Activated naive CD4-positive, alpha-beta T cell treated with anti-CD3 and anti-CD28 coated beads, Interleukin-2, amount 10 ng/mL, durations not matched to agents 7 days and 5 days (primary cell): ENCODE results near the gene SLC35G6.
"Not testable (repeated sequence)": the region's sequence is repeated elsewhere in the genome, so short reads cannot be mapped to it uniquely, and the experiment has no call there.

Experiments
- CTCF ChIA-PET: fragments of 350-600 bp; sonication (Branson Sonifier 250); formaldehyde crosslinking; loops from one replicate; lab custom pipeline; 2021; ENCODE audit warnings: antibody characterized with exemption; lab: Charles Lee
- DNase-seq: peaks from one replicate; pipeline ENCODE4 v3.0.0-alpha.2; 2020
- H3K27ac Mint-ChIP-seq: one replicate; pipeline ENCODE4 v1.8.0; 2021; ENCODE audit warnings: mild to moderate bottlenecking, moderate library complexity, mixed read lengths
- H3K27me3 Mint-ChIP-seq: one replicate; pipeline ENCODE4 v1.8.0; 2021; ENCODE audit warnings: mild to moderate bottlenecking, mixed read lengths
- H3K36me3 Mint-ChIP-seq: one replicate; pipeline ENCODE4 v1.8.0; 2021; ENCODE audit warnings: mixed read lengths
- H3K4me1 Mint-ChIP-seq: one replicate; pipeline ENCODE4 v1.8.0; 2021; ENCODE audit warnings: mixed read lengths
- H3K4me3 Mint-ChIP-seq: one replicate; pipeline ENCODE4 v1.8.0; 2021; ENCODE audit warnings: mild to moderate bottlenecking, moderate library complexity, mixed read lengths
- H3K9me3 Mint-ChIP-seq: one replicate; pipeline ENCODE4 v1.8.0; 2021; ENCODE audit warnings: mixed read lengths

The SLC35G6 gene

DNA sequence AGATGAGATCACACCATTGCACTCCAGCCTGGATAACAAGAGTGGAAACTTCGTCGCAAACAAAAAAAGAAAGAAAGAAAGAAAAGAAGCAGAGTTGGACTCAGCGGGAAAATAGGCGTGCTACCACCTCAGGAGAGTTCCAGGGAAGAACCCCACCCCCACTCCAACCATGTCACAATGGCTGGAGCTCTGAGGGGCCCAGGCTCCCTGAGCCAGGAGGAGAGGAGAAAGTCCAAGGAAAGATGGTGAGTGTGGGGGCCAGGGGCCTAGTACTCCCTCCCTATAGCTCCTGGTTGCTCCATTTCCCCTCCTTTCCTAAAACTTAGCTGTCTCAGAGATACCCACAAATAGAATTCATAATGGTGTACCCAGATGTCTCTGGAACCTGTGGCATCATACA, at the start of gene SLC35G6:
TSS of gene SLC35G6 (plus strand) at position 172 of the 400 bp plus-strand sequence. CDS start at position 243, 71 bp downstream.
- not testable (repeated sequence) for DNase-seq, H3K9me3 Mint-ChIP-seq, H3K27me3 Mint-ChIP-seq
- peak within 1 kb of the TSS; percentile 95 for H3K27ac Mint-ChIP-seq
- H3K4me3 Mint-ChIP-seq: peak within 1 kb of the TSS; percentile 90
- H3K36me3 Mint-ChIP-seq: peaks cover 24% of the 10 kb centered on the region
- H3K4me1 Mint-ChIP-seq: peaks cover 75% of the 10 kb centered on the region
- CTCF ChIA-PET: interaction anchor here (3.9 kb wide), 1 partner anchor 45 kb away, joined by 19 read pairs; the partner anchor contains the start of gene TMEM102

DNA sequence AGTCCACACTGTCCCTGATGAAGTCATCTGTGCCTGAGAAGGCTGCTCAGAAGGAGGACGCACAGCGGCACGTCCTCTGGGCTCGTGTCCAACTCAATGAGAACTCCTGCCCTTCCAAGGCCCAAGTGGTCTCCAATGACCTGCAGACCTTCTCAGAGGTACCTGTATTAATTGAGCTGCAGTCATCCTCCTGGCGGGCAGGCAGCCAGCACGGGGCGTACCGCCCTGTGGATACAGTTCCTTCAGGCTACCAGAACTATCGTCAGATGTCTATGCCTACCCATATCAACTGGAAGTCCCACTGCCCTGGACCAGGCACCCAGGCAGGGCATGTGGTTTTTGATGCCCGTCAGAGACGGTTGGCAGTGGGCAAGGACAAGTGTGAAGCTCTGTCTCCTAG, 49.0 kb upstream of the SLC35G6 start:
- CTCF ChIA-PET: interaction anchor here (1.3 kb wide), 1 partner anchor 77 kb away, joined by 4 read pairs; the partner anchor contains the start of gene TMEM95
- H3K9me3 Mint-ChIP-seq: no peaks in the 10 kb centered on the region

DNA sequence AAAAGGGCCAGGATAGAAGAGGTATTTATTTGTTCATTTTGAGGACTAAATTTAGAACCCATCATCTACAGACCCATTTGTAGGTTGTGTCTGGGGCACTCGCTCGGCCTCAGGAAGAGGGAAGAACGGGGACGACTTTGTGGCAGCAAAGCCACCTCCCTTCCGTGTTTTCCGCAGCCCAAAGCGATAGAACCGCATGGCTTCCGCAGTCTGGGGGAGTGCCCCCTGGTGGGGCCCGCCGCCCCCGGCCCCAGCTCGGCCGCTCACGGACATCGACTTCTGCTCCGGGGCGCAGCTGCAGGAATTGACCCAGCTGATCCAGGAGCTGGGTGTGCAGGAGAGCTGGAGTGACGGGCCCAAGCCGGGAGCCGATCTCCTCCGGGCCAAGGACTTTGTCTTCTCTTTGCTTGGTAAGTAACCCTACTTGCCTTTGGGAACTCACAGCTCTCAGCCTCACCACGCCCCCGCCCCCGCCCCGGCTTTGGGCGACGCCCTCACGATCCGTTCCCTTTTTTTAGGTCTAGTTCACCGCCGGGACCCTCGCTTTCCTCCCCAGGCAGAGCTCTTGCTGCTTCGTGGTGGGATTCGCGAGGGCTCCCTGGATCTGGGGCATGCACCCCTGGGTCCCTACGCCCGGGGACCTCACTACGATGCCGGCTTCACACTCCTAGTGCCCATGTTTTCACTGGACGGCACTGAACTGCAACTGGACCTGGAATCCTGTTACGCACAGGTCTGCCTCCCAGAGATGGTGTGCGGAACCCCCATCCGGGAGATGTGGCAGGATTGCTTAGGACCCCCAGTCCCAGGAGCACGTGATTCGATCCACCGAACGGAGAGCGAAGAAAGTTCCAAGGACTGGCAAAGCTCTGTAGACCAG, 45.3 kb upstream of the SLC35G6 start:
- CTCF ChIA-PET: interaction anchor here (0.9 to 4.3 kb wide), 29 partner anchors 8 to 251 kb away, joined by 3 to 56 read pairs (median 6); partner anchors contain the start of genes ACAP1, CHRNB1, MPDU1 and PLSCR3

More for the DNA sequence above, 49.0 kb upstream of the SLC35G6 start:
- Mint-ChIP-seq H3K36me3 (peaks cover 5% of the 10 kb centered on the region), H3K27ac (no peak overlapping the region), H3K4me3 (no peak overlapping the region), H3K27me3 (peaks cover 5% of the 10 kb centered on the region), H3K4me1 (peaks cover 23% of the 10 kb centered on the region)
- DNase-seq: no peak

DNA sequence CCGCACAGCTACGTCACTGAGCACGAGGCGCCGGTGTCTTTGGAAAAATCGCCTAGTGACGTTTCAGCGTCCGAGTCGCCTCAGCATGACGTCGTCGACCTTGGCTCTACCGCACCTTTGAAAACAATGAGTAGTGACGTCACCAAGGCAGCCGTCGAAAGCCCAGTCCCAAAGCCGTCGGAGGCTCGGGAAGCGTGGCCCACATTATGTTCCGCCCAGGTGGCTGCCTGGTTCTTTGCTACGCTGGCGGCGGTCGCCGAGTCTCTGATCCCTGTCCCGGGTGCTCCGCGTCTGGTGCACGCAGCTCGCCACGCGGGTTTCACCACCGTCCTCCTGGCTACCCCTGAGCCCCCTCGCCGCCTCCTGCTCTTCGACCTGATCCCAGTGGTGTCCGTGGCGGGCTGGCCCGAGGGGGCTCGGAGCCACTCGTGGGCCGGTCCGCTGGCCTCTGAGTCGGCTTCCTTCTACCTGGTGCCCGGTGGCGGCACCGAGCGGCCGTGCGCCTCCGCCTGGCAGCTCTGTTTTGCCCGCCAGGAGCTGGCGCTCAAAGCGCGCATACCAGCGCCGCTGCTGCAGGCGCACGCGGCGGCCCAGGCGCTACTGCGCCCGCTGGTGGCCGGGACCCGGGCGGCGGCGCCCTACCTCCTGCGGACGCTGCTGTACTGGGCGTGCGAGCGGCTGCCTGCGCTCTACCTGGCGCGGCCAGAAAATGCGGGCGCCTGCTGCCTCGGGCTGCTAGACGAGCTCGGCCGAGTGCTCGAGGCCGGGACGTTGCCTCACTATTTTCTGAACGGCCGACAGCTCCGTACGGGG, 44.5 kb upstream of the SLC35G6 start:
- H3K27me3 Mint-ChIP-seq: peaks cover 42% of the 10 kb centered on the region
- peaks cover 52% of the 10 kb centered on the region for H3K4me1 Mint-ChIP-seq
- H3K27ac Mint-ChIP-seq: peak overlapping the region; percentile 97
- CTCF ChIA-PET: interaction anchor here (0.7 to 4.3 kb wide), 32 partner anchors 7 to 250 kb away, joined by 3 to 56 read pairs (median 5); partner anchors contain the start of genes ACAP1, CHRNB1, MPDU1 and PLSCR3
- peak overlapping the region; percentile 94 for H3K4me3 Mint-ChIP-seq
- peak; percentile 86 for DNase-seq
- no peaks in the 10 kb centered on the region for H3K9me3 Mint-ChIP-seq
- H3K36me3 Mint-ChIP-seq: peaks cover 24% of the 10 kb centered on the region

More for the DNA sequence above, 45.3 kb upstream of the SLC35G6 start:
- H3K4me1 Mint-ChIP-seq: peaks cover 51% of the 10 kb centered on the region
- H3K4me3 Mint-ChIP-seq: peak overlapping the region; percentile 94
- no peaks in the 10 kb centered on the region for H3K9me3 Mint-ChIP-seq
- peaks cover 22% of the 10 kb centered on the region for H3K36me3 Mint-ChIP-seq
- H3K27me3 Mint-ChIP-seq: peaks cover 34% of the 10 kb centered on the region
- H3K27ac Mint-ChIP-seq: peak overlapping the region; percentile 97
- peak; percentile 79 for DNase-seq

DNA sequence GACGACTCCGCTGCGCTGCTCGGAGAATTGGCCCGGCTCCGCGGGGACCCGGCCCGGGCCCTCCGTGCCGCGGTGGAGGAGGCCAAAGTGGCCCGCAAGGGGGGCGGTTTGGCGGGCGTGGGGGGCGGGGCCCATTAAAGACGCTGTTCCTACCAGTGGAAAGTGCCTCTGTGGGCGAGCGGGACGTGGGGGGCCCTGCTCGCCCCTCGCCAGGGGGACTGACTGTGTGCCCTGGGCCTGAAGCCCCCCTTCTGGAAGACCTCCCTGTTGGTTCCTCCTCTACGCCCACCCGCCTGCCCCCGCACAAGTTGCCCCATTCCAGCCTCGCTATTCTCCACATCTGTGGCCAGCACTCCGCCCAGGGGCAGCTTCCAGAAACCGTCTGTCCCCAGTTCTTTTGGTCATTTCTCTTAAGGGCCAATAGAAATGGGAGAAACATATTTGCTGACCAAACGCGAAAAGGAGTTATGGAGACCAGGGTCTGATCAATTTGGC, 43.8 kb upstream of the SLC35G6 start:
- no peak for DNase-seq
- Mint-ChIP-seq H3K4me1 (peaks cover 52% of the 10 kb centered on the region), H3K9me3 (no peaks in the 10 kb centered on the region), H3K36me3 (peaks cover 26% of the 10 kb centered on the region), H3K27ac (no peak overlapping the region), H3K27me3 (peaks cover 49% of the 10 kb centered on the region), H3K4me3 (peak overlapping the region; percentile 94)
- CTCF ChIA-PET: interaction anchor here (0.7 to 4.3 kb wide), 24 partner anchors 8 to 250 kb away, joined by 3 to 56 read pairs (median 6); partner anchors contain the start of genes ACAP1, MPDU1, PLSCR3 and SLC2A4

DNA sequence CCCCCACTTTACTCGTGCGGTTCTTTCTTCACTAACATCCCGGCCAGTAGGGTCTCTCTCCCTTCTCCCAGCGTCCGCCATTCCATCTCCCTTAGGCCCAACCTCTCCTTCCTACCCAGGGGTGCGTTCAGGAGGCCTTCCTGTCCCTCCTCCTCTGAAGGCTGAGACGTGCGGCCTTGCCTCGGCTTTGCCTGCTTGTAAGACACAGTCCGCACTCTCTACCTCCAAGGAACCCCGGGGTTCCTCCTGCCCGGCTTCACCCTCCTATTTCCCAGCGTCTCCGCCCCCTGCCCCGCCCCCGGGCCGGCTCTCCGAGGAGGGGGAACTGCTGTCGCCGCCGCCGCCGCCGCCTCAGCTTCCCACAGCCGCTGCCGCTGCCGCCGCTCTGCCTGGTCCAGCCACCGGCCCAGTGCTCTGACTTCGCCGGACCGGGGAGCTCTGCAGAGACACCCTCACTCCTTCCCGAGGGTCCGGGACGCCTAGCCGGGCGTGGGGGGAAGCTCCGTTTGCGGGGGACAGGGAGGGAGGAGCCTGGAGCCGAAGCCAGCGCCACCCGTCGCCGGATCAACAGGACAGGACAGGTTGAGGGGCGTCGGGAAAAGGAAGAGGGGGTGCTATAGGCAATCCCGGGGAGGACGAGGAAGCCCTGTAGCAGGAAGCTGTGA, 43.2 kb upstream of the SLC35G6 start:
- no peaks in the 10 kb centered on the region for H3K9me3 Mint-ChIP-seq
- peaks cover 26% of the 10 kb centered on the region for H3K36me3 Mint-ChIP-seq
- CTCF ChIA-PET: interaction anchor here (1.2 to 4.3 kb wide), 3 partner anchors 40 to 122 kb away, joined by 3 to 56 read pairs (median 8); partner anchors contain the start of gene TMEM95
- H3K27ac Mint-ChIP-seq: peak overlapping the region; percentile 90
- DNase-seq: peak; percentile 84
- peaks cover 55% of the 10 kb centered on the region for H3K27me3 Mint-ChIP-seq
- H3K4me3 Mint-ChIP-seq: peak overlapping the region; percentile 87
- peaks cover 52% of the 10 kb centered on the region for H3K4me1 Mint-ChIP-seq

DNA sequence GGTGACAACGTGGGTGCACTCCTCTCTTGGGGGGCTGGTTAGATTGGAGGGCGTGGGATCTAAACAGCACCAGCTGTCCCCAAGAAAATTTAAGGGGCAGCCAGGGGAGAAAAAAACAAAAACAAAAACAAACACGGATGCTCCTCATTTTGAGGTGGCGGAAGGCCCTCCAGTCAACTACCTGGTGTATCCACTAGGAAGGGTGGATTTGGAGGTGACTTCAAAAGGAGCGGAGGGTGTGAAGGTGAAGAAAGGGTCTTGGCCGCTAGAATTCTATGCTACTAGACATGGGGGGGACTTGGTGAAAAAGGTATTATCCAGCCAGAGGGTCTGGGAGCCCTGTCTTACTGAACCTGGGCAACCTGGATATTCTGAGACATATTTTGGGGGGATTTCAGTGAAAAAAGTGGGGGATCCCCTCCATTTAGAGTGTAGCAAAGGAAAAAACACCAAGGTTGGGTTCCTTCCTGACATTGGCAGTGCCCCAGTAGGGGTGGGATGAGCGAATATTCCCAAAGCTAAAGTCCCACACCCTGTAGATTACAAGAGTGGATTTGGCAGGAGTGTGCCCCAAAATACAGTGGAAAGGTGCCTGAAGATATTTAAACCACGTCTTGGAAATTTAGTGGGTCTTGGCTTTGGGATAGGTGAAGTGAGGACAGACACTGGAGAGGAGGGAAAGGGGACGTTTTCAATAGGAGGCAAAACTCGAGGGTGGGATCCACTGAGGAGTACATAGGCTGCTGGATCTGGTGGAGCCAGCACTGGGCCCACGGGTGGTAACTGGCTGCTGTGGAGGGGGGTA, 42.4 kb upstream of the SLC35G6 start:
- DNase-seq: no peak
- peaks cover 52% of the 10 kb centered on the region for H3K4me1 Mint-ChIP-seq
- H3K36me3 Mint-ChIP-seq: peaks cover 31% of the 10 kb centered on the region
- CTCF ChIA-PET: interaction anchor here (1.2 to 4.3 kb wide), 4 partner anchors 39 to 122 kb away, joined by 3 to 56 read pairs (median 7); partner anchors contain the start of gene TMEM95
- no peak overlapping the region for H3K27ac Mint-ChIP-seq
- H3K4me3 Mint-ChIP-seq: peak overlapping the region; percentile 87
- no peaks in the 10 kb centered on the region for H3K9me3 Mint-ChIP-seq
- peaks cover 63% of the 10 kb centered on the region for H3K27me3 Mint-ChIP-seq

DNA sequence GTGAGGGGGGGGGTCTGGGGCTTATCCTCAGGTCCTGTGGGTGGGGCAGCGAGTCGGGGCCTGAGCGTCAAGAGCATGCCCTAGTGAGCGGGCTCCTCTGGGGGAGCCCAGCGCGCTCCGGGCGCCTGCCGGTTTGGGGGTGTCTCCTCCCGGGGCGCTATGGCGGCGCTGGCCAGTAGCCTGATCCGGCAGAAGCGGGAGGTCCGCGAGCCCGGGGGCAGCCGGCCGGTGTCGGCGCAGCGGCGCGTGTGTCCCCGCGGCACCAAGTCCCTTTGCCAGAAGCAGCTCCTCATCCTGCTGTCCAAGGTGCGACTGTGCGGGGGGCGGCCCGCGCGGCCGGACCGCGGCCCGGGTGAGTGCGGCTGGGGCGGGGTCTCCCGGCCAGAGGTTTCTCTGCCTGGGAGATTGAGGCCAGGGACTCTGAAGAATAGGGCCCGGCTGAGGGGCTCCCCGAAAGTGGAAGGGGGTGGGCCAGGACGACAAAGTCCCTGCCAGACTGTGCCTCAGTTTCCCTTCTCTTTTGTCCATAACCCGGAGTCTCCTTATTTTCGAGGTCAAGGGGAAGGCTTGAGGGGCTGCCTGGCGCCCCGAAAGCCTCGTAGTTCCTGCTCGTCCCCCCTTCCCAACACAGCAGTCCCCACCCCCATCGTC, 41.7 kb upstream of the SLC35G6 start, which contains the start of gene FGF11:
TSS of gene FGF11 (plus strand) at position 51 of the 651 bp plus-strand sequence. CDS start at position 160, 109 bp downstream.
- Mint-ChIP-seq H3K4me1 (peaks cover 54% of the 10 kb centered on the region), H3K9me3 (no peaks in the 10 kb centered on the region), H3K27ac (no peak within 1 kb of the TSS), H3K27me3 (peaks cover 71% of the 10 kb centered on the region), H3K4me3 (peak within 1 kb of the TSS; percentile 87), H3K36me3 (peaks cover 33% of the 10 kb centered on the region)
- DNase-seq: peak; percentile 33
- CTCF ChIA-PET: interaction anchor here (1.2 to 2.8 kb wide), 5 partner anchors 12 to 121 kb away, joined by 3 to 12 read pairs (median 6); partner anchors contain the start of gene TMEM256

DNA sequence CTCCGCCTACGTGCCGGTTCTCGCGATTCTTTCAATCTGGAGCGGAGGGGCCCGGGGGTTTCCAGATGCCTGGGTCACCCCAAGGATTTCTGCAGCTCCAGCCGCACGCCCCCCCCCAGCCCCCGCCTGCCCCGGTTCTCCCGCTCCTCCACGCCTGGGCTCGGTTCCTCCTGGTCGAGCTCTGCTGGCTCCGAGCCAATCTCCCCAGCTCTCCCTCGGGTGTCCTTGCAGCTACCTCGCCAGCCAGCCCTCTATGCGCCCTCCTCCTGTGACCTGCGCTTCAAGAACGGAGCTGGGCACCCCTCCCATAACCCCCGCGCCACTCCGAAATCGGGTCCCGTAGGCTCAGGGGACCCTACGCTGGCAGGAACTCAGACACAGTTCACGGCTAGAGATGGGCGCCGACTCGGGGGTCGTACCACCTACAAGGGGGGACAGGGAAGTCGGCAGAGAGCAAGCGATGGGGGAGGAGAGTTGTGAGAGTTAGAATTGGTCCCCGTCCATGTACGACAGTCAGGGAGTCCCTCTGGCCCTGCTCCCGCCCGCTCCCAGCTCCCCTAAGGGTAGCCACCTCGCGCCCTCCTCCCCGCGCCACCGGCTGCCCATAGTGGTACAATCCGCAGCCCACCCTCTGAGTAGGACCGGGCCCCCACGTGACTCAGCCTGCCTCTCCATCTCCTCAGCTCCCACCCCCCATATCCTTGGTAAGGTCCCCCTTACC, 41.0 kb upstream of the SLC35G6 start:
- CTCF ChIA-PET: interaction anchor here (1.0 to 2.8 kb wide), 6 partner anchors 11 to 120 kb away, joined by 3 to 12 read pairs (median 4); partner anchors contain the start of gene TMEM256
- peaks cover 33% of the 10 kb centered on the region for H3K36me3 Mint-ChIP-seq
- DNase-seq: peak; percentile 64
- no peaks in the 10 kb centered on the region for H3K9me3 Mint-ChIP-seq
- H3K27me3 Mint-ChIP-seq: peaks cover 77% of the 10 kb centered on the region
- no peak overlapping the region for H3K27ac Mint-ChIP-seq
- peaks cover 55% of the 10 kb centered on the region for H3K4me1 Mint-ChIP-seq
- peak overlapping the region; percentile 87 for H3K4me3 Mint-ChIP-seq

DNA sequence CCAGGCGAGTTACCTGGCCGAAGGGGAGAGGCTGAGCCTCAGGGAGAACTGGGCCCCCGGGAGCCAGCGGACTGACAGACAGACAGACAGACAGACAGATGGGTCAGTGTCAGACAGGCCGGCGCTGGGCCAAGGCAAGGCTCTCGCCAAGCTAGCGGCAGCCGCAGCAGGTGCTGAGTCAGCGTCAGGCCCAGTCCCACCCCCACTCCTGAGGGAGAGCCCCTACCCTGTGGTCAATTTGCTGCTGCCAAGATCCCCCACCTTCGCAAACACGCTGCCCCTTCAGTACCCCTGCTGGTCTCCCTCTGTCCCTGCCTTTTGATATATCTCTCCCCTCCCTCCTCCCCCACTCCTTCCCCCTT, 40.4 kb upstream of the SLC35G6 start:
- peak overlapping the region; percentile 87 for H3K4me3 Mint-ChIP-seq
- H3K4me1 Mint-ChIP-seq: peaks cover 57% of the 10 kb centered on the region
- DNase-seq: no peak
- CTCF ChIA-PET: interaction anchor here (1.0 to 2.8 kb wide), 5 partner anchors 74 to 246 kb away, joined by 3 to 12 read pairs (median 4); partner anchors contain the start of gene TP53
- no peak overlapping the region for H3K27ac Mint-ChIP-seq
- H3K27me3 Mint-ChIP-seq: peaks cover 83% of the 10 kb centered on the region
- H3K9me3 Mint-ChIP-seq: no peaks in the 10 kb centered on the region
- peaks cover 37% of the 10 kb centered on the region for H3K36me3 Mint-ChIP-seq

DNA sequence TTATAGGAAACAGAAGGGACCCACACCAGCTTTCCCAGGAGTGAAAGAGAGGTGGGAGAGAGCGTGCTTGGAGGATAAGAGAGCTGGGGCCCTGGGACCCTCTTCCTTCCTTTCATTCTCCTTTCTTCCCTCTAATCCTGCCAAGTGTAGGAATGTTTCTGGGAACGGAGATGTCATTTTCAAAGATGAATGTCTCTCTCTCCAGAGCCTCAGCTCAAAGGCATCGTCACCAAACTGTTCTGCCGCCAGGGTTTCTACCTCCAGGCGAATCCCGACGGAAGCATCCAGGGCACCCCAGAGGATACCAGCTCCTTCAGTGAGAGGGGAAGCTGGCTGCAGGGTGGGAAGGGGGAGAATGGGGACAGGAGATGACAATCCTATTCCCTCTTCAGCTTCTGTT, 40.0 kb upstream of the SLC35G6 start:
- no peaks in the 10 kb centered on the region for H3K9me3 Mint-ChIP-seq
- CTCF ChIA-PET: interaction anchor here (1.0 to 2.8 kb wide), 5 partner anchors 73 to 246 kb away, joined by 3 to 12 read pairs (median 4); partner anchors contain the start of gene TP53
- H3K36me3 Mint-ChIP-seq: peaks cover 34% of the 10 kb centered on the region
- H3K27me3 Mint-ChIP-seq: peaks cover 87% of the 10 kb centered on the region
- no peak overlapping the region for H3K4me3 Mint-ChIP-seq
- peaks cover 57% of the 10 kb centered on the region for H3K4me1 Mint-ChIP-seq
- H3K27ac Mint-ChIP-seq: no peak overlapping the region
- no peak for DNase-seq
